Measurements from ENCODE around the gene CASTOR1. TPM values are rescaled to one million over a fixed set of nuclear protein-coding genes. Genes with fewer than 3 reads are reported as not detected.
A peak's percentile ranks its signal among the peaks of the same experiment; 100 is the strongest.

CASTOR1 gene
- total RNA-seq, 1 donor from 2014 or later: 2.4 TPM

DNA sequence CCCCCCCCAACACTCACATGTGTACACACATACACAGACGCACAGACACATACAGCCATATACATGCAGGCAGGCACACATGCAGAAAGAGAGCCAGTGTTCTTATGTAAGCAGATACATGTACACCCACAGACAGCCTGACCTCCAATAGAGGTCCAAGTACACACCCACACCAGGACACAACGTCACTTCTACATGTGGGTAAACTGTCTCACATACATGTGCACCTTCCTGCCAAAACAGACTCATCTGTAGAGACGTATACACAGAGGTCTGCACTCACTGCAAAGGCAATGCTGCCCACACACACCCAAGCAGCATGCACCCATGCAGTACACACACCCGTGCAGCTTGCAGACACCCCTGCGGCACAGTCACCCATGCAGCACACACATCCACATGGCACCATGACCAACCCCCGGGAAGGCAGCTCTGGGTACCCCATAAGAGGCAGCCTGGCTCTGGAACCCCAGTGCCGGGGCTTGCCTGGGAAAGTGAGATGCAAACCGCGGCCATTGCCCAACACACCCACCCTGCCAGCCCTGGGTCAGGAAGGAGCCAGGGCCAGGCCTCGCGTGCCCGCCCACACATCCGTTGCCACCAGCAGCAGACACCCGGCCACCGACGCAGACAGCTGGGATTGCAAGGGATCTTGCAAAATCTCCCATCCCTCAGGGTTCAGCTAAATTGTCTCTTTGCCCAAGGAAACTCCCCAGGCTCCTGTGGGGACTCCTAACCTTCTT lies 10.1 kb downstream of the CASTOR1 start:
- FAIRE-seq (peak; percentile 81), DNase-seq (ENCODE audit: low read depth) (no peak)

DNA sequence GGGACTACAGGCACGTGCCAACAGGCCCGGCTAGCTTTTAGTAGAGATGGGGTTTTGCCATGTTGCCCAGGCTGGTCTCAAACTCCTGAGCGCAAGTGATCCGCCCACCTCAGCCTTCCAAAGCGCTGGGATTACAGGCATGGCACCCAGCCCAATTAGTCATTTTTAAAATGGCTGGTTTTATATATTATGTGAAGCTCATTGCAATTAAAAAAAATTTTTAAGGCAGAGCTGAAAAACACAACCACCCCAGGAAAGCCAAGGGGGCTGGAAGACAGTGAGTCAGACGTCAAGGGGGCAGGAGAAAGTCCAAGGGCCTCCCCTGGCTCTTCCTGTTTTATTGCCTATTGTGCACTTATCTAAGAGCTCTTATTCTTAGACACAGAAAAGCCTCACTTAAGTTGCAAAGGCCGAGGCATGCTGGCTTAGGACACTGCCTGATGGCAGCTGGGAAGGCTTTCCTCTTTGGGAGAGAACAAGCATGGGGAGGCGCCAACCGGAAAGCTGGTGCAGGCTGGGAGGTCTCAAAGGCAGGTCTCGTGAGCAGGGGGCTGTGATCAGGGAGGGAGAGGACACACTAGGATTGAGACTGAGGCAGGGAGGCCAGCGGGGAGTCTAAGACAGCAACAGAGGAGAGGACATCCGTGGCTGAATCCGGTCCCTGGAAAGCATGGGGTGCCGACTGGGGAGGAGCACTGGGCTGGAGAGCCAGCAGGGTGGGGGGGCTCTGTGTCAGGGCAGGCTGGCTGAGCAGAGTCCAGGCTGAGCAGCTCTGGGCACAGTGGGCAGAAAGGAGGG lies 11.6 kb downstream of the CASTOR1 start:
- TF ChIP-seq CTCF (IDR thresholded peaks at IDR 0.05; ENCODE audit: insufficient read depth, low read length, severe bottlenecking): no peak
- no peak overlapping the region for H3K4me3 ChIP-seq (ENCODE audit: low read depth, low read length)
- H3K27me3 ChIP-seq (ENCODE audit: control insufficient read depth, insufficient read depth, low read length): peaks cover 2% of the 10 kb centered on the region
- FAIRE-seq (no peak), DNase-seq (ENCODE audit: low read depth) (peak; percentile 81)
- no peaks in the 10 kb centered on the region for H3K36me3 ChIP-seq (ENCODE audit: control insufficient read depth, insufficient read depth, low read length)

More for the DNA sequence above, 10.1 kb downstream of the CASTOR1 start:
- TF ChIP-seq CTCF (IDR thresholded peaks at IDR 0.05; ENCODE audit: insufficient read depth, low read length, severe bottlenecking): no peak
- Histone ChIP-seq H3K36me3 (ENCODE audit: control insufficient read depth, insufficient read depth, low read length) (no peaks in the 10 kb centered on the region), H3K27me3 (ENCODE audit: control insufficient read depth, insufficient read depth, low read length) (peaks cover 2% of the 10 kb centered on the region), H3K4me3 (ENCODE audit: low read depth, low read length) (no peak overlapping the region)

- FAIRE-seq: no peak
- H3K27me3 ChIP-seq (ENCODE audit: control insufficient read depth, insufficient read depth, low read length): no peaks in the 10 kb centered on the region
Measured at GRCh38 chr22:30276039-30276438, 13.3 kb downstream of the CASTOR1 start.

DNA sequence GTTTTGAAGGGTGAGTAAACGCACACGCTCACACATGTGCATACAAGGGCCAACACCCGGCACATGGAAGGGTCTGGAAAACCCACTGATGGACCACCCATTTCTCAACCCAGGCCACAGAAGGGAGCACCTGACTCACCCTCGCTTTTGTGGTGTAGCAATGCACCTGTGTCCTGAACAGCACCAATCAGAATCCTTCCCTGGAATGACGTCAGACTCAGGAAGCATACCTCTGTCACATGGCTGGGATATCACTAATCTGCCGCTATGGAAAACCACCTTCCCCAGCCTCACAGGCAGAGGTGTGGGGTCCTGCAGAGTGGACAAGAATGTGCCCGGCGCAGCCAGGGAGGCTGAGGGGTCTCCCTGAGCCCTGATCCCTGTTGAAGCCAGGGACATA lies 13.7 kb downstream of the CASTOR1 start:
- no peaks in the 10 kb centered on the region for H3K36me3 ChIP-seq (ENCODE audit: control insufficient read depth, insufficient read depth, low read length)
- FAIRE-seq: peak; percentile 98
- TF ChIP-seq CTCF (IDR thresholded peaks at IDR 0.05; ENCODE audit: insufficient read depth, low read length, severe bottlenecking): no peak
- no peaks in the 10 kb centered on the region for H3K27me3 ChIP-seq (ENCODE audit: control insufficient read depth, insufficient read depth, low read length)
- H3K4me3 ChIP-seq (ENCODE audit: low read depth, low read length): no peak overlapping the region
- peak; percentile 56 for DNase-seq (ENCODE audit: low read depth)

More at GRCh38 chr22:30276039-30276438, 13.3 kb downstream of the CASTOR1 start:
- H3K4me3 ChIP-seq (ENCODE audit: low read depth, low read length): no peak overlapping the region
- TF ChIP-seq CTCF (IDR thresholded peaks at IDR 0.05; ENCODE audit: insufficient read depth, low read length, severe bottlenecking): no peak
- H3K36me3 ChIP-seq (ENCODE audit: control insufficient read depth, insufficient read depth, low read length): no peaks in the 10 kb centered on the region
- DNase-seq (ENCODE audit: low read depth): no peak

DNA sequence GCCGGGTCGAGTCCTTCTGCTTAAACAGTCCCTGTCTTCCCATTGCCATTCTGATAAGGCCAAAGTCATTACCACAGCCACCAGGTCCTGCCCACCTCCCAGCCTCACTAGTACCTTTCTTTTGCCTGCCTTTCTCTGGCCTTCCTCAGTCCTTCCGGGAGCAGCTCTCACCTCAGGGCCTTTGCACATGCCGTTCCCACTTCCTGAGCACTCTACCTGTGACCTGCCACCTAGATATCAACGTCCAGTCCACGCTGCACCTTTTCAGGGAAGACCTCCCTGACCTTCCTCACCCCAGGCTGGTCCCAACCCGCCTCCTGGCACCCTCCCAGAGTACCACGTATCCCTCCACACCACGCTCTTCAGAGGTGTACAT lies 14.9 kb downstream of the CASTOR1 start:
- FAIRE-seq: no peak
- no peak overlapping the region for H3K4me3 ChIP-seq (ENCODE audit: low read depth, low read length)
- no peak for DNase-seq (ENCODE audit: low read depth)
- no peak for TF ChIP-seq CTCF (IDR thresholded peaks at IDR 0.05; ENCODE audit: insufficient read depth, low read length, severe bottlenecking)
- no peaks in the 10 kb centered on the region for H3K36me3 ChIP-seq (ENCODE audit: control insufficient read depth, insufficient read depth, low read length)
- no peaks in the 10 kb centered on the region for H3K27me3 ChIP-seq (ENCODE audit: control insufficient read depth, insufficient read depth, low read length)

All from bronchial epithelial cell (primary cell).